ENCODE measurements around the gene ELMO1.

Gene ELMO1

DNA sequence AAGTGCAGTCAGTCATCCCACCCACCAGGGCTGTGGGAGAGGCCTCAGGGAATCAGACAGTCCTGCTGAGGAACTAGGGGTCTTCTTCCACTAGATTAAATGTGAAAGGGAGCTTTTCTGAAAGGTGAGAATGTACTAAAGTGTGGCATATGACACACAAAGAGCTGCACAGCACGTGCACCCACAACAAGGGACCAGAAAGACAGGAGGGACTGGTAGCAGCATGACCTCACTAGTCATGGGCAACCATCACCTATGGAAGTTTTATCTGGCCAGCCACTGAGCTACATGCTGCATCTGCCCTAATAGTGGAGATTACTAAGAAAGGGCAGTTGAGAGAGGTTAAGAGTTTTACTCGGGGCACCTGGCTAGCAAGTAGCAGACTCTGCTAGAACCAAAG lies 519.9 kb downstream of the ELMO1 start:
- no peak for DNase-seq

DNA sequence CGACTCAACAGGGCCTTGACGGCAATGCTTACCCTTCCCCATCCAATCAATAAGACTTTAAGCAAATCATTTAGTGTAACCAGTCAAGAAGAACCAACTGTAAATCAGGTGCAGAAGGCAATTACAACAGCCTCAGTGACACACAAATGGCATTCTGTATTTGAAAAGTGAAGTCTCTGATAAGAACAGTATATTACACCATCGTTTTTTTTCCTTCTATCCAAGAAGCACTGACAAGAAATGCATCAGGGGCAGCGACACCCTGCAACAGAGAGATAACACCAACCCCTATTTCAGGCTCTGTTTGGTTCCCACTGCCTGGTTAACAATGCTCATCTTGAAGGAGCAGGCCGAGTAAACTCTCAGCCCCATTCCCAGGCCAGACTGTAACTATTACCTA lies 520.4 kb downstream of the ELMO1 start:
- DNase-seq, result no peak

DNA sequence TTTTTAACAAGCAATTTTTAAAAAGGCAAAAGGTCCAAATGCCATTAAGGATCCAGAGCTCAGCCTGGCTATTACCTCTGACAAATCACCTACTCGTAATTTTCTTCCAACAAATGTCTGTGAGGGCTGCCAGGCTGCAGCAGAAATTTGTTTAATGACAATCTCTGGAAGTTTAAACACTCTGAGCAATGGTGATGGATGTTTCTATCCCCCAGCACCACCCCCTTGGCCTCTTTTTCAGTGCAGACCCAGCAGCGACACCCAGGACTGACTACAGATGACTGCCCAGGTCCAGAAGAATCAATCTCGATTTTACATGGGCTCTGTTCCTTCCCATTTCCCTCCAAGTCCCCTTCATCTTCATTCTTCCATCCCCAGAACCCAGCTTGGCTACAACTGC lies 523.0 kb downstream of the ELMO1 start:
- no peak for DNase-seq

DNA sequence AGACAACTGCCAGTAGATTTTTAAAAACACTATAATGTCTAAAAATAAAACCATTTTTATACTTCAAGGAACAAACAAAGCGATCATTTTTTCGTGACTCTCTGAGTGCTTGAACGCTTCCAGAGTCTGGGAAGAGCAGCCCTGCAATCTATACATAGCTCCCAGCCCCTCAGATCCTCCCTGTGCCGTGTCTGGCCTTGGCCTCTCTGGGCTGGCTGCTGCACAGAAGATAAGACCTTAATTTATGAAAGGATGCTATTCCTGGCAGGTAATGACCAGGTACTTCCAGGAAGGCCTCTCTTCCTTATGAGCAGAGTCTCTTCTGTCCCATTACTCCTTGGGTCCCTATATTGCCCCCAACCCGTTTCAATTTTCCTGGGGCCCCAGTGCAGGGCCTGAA lies 523.5 kb downstream of the ELMO1 start:
- DNase-seq, result no peak

DNA sequence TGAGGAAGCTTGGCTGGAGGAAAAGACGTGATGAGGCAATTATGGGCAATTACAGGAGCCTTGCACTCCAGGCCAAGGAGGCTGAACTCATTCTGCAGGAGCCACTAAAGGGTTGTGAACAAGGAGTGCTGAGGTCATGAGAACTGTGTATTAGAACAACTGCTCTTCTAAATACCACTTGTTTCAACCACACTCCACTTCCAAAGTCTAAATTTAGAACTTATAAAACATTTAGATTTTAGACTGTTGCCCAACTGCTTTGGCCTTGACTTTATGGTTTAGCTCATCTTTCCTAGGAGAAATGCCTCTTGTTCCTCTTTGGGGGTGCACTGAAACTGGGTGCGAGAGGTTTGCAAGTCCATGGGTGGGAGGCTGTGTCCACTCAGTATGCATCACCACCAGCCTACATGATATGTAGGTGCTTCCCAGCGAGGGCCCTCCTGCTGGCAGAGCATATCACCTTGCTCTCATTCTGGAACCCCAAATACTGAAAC lies 524.7 kb downstream of the ELMO1 start:
- DNase-seq, result no peak

DNA sequence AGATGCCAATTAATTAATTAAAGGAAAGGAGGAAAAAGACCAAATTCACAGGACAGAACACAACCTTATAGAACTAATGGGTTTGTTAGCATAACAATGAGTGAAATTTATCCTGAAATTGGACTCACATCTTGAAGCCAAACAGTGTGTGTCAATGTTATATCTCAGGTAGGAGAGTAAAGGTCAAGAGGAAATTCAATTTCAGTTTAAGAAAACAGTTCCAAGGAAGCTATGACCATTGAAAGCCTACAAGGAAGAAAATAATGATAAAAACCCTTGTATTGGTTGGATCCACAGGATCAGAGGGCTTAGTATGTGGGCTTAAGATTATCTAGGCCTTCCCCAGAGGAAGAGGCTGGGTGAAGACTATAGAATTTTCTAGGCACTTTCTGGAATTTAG lies 525.5 kb downstream of the ELMO1 start:
- DNase-seq, result no peak

DNA sequence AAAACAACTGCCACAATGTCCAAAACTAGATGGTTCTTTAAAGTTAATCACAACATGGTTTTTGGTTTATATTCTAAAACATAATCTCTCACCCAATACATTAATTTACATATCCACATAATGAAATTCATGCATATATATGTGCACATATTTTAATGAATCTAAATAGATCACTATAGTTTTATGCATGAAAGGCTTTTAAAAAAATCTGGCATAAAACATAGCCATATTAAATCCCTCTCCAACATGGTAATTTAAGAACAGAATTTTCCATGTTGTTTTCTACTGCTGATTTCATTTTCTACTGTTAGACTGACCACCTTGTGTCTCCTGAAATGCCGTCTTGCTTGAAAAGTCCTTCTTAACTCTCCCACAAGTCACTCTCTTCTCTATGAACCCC lies 528.2 kb downstream of the ELMO1 start:
- DNase-seq, result no peak

DNA sequence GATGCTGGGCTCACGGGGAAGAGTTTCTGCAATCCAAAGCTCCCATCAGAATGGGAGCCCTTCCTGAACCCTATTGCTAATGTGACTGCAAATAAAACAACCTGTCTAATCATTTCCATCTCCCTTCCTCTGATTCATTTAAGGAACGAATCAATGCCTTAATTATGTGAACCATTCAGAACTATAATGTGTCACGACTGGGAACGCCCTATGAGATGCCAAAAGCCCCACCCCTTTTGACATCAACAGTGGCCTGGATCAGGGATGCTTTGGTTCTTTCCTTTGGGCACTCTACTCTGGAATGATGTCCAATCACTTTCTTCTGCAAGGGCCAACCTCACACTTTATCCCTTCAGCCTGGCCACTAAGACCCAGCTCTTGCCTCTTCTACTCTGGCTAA lies 528.9 kb downstream of the ELMO1 start:
- no peak for DNase-seq

DNA sequence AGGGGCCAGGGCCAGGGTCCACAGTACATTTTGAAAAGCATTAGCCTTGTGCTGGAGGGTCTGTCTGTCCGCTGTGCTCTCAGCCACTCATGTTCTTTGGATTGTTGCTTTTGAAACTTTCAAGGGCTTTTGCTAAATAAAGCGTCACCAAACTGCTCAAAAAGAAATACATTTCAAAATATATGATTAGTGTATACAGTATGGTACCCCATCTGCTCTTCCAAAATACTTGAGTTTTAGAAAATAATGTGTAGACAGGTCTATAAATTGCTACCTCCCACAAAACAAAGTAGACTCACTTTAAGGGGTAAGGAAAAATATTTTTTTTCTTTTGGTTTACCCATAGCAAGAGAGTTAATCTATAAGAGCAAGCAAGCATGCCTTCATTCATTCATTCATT lies 530.1 kb downstream of the ELMO1 start:
- DNase-seq, result no peak

DNA sequence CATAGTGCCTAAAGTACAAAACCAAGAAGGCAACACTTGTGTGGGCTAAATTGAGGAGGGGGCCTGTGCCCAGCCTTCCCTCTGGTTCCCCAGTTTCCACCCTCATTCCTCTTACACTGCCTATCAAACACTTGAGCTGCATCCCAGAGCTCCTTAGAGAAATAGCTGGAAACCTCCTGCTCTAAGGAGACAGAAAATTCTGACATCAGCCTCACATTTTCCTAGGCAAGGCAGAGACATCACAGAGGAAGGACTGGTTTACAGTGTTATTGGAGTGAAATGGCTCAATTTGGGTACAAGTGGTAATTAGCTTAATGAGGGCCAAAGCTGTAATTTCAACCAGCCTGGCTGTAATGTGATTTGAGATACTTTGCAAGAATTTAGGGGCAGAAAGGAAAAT lies 532.0 kb downstream of the ELMO1 start:
- DNase-seq, result no peak

DNA sequence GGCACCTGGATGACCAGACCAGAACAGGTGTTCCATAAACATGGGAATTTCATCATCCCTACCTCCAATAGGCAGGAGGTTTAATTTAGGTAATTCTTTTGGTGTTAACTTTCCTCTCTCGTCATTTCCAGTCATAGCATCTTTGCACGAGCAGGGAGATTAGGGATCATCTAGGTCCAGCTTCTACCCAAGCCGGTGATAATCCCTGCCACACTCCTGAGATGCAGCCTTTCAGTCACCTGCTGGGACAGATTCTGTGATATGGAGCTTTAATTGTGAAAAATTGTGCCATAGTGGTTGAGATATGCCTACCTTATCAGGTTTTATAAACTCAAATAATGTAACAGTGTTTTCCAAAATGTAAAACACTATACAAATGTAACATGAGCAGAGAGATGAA lies 532.5 kb downstream of the ELMO1 start:
- DNase-seq, result no peak

DNA sequence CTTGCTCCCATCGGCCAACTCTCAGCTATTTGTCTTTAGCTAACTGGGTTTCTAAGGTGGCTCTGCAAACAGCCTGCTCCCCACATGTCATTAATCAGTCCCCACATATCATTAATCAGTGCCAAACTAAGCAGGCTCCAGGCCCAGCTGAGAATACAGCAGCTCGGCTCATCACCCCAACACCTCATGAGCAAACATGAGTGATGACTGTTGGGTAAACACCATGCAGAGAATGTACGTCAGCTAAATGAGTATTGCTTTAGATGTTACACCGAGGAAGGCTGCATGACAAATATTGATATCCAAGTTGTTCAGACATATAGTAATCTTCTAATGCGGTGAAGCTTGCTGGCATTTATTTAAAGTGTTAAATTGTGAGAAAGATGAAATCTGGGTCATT lies 536.9 kb downstream of the ELMO1 start:
- no peak for DNase-seq

DNA sequence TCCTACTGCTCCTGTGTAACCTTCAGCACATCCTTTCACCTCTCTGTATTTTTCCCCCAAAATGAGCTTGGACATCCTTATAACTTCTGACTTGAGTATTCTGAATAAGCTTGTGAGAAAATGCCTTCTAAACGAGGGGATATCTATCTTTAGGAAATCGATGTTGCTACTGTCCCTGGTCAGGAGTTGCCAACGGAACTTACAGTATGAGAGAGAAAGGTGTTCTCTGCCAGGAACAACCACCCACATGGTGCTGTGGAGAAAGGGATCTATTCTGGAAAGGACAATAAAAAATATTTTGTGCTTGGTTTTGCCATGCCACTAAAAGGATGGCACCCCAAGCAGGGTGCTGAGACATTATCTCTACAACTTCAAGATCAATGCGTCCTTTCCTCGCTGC lies 537.8 kb downstream of the ELMO1 start:
- no peak for DNase-seq

DNA sequence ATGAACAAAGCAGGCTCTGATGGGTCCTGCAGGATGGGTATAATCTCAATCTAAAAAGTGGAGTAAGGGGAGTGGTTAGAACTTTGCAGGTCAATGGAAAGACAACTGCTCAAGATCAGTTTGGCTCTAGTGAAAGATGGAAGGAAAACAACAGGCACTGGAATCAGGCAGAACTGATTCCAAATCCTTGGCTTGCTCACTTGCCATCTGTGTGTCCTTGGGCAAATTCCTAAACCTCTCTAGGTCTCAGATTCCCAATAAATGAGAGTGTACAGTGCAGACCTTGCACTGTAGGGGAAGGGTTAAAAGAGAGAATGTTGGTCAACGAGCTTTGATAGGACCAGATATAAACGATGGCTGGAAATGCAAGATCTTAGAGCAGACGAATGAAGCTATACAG lies 538.3 kb downstream of the ELMO1 start:
- no peak for DNase-seq

DNA sequence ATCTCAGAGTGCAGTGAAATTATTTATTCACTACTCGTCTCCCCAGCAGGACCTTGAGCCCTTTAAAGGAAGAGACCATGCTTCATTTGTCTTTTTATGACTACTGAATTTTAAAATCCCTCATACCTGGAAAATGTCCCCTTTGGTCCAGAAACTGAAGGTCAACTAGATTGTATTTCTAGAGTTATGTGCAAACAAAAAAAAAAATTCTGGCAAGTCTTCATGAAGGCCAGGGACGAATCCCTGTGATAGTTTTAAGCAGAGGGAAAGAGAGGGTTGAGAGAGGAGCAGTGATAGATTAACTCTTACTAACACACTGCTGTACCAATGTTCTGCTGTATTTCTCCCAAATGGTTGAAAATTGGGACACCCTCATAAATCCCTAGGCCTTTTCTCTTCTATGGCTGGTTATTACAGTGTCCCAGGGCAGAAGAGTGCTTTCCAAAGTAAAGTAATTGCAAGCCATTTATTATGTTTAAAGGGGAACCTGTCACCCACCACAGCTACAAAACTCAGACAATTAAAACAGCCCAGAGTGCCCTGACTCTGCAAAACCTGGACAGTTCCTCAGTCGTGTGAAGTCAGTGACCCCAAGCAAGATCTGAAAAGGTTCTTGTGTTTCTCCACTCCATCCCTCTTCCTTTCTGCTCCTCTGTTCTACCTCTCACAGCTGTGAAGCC lies 541.6 kb downstream of the ELMO1 start:
- no peak for DNase-seq

DNA sequence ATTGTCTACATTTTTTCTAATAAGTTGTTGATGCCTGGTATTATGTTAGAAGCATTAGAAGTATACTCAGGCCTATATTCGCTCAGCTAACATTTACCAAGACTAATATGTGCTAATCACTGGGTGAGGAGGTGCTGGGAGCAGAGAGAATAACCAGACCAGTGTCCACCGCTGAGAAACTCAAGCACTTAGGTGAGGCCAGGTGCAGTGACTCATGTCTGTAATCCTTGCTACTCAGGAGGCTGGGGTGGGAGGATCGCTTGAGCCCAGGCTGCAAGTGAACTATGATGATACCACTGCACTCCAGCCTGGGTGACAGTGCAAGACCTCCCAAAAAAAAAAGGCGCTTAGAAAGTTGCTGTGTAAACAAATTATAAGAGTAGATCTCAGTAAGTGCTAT lies 542.2 kb downstream of the ELMO1 start:
- DNase-seq, result no peak

DNA sequence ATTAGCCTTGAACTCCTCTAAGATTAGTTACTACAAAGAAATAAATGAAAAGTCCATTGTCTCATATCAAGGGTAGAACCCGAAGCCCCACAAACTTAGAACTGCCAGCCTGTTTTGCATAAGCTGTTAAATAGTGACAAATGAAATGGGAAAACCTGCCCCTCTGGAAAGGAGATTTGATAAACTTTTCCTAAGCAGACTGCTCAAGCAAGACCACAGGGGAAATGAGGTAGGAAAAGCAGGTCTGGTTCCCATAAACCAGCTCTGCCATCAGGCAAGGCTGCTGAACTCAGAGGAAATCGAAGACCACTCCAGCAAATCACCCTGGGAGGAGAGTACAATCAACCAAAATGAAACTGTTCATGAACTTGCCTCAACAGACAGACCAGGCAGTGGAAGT lies 542.8 kb downstream of the ELMO1 start:
- DNase-seq, result no peak

DNA sequence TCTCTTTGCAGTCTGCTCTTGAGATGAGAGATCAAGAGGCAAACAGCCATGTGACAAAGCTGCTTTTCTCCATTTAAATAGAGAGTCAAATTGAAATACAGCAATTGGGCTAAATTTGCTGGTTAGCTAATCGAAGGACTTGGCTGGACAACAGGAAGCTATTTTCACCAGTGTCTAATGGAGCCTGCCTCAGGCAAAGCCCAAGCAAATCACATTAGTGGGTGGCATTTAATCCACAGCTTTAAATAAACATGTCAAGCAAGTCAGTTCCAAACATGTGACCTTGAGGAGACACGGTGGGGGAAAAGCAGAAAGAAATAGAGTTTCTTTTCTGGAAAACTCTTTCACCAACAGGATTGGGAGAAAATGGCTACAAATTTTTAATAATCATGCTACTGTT lies 543.9 kb downstream of the ELMO1 start:
- no peak for DNase-seq

DNA sequence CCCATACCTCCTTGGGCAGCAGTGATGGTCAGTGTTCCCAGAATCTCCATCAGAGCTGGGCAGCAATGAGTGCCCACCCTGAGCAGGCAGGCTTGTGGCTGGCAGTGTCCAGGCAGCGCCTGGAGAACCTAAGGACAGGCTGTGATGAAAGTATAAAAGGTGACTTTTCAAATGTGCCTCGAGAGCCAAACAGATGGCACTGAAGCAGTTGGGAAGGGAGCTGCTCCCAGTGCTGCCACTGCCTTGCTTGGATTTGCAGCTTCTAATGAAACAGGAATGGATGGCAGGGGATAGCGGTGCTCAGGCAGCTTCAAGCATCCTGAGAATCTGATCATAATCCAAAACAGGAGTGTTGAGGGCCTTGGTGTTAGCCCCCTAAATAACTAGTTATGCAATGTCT lies 544.6 kb downstream of the ELMO1 start:
- DNase-seq, result no peak

DNA sequence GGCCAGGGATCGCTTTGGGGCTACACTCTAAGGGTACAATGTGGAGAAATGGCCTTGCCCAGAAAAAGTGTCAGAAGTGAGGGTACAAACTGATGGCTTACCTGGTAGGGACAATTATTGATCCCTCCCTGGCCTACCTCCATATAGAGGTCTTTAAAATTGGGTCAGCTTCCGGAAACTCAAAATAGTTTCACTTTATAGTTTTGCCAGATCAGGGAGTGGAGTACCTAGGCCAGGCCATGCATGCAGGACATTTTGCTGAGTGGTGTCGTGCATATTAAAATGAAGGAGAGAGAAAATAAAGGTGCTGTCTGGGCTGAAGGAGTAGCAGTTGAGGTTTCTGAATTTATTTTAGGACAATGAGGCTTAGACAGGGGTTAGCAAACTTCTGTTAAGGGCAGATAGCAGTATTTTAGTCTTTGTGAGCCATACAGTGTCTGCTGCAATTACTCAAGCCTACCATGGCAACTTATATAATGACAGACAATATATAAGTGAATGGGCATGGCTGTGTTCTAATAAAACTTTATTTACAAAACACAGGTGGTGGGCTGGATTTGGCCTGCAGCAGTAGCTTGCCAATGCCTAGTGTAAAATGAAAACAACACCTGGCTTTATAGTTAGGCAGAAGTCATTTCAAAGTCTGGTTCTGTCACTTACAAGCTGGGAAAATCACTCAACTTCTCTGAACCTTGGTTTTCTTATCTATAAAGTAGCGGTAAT lies 547.5 kb downstream of the ELMO1 start:
- no peak for DNase-seq

DNA sequence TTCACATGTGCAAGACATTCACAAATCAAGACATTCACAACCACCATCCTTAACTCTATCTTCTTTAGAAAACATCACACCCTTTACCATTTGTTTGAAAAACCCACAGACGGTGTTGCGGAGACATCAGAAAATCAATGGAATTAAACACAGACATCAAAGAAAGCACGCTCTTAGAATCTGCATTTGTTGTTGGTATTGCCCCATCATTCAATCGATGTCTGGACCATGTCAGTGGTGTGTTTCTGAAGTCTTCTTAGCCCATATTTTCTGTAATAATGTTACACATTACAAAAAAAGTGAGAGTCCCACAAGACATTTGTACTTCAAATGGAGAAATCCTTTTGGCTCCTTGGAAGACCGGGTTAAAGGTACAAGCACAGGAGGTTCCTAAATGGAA lies 550.5 kb downstream of the ELMO1 start:
- no peak for DNase-seq

DNA sequence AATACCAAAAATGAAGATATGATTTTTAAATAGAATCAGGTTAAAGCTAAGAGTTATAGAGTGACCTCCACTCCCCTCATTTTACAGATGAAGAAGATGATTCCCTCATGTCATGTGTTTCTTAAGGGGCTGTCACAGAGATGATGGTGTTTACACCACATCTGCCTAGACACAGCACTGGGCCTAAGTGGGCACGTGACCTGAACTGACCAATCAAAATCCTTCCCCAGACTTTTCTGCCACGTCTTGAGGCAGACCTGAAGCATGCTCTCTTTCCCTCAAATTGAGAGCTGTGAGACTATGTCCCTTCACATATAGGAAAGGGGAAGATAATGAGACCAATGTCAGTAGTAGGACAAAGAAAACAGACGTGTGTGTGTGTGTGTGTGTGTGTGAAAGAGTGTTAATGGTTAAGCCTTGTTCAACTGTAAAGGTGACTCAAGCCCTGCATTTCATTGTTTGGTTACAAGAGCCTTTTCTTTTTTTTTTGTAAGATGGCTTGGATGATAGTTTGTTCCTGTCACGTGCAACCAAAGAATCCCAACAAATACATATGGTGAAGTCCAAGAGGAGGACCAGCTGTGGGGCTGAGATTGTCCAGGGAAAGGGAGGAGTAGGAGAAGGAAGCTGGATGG lies 551.6 kb downstream of the ELMO1 start:
- DNase-seq, result no peak

DNA sequence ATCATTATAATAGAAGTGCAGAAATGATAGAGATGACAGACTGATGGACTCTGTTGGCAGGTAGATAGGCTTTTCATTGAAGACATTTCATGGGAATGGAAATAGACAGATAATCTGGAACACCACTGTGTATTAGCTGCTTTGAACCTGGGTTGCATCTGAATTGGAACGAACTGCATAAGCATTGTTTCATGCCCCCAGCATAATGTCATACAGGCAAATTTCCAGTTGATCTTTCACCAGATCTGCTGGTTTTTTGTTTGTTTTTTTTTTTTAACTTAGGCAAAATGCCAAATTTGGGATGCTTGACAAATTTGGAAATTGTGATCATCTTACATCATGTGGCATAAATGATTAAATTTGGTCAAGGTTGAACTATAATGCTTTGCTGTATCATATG lies 552.2 kb downstream of the ELMO1 start:
- DNase-seq, result no peak

DNA sequence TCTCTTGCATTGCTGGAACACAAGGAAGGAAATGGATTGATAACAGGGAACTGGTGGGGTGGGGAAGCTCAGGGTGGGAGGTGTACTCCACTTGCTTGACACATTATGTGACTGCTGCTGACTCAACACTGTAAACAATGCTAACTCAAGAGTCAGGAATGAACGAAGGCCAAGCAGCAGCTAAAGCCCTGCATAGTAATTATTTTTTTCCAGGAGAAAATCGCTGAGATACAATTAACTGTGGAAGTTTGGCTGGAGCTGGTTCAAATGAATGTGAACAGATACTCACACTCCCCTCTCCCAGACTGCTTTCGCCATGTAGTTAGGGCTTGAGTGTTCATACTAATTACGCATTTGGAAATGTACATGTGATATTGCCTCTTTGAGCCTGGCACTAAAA lies 553.5 kb downstream of the ELMO1 start:
- DNase-seq, result no peak

Measured in left hindlimb (tissue), 1 donor.